ENCODE measurements around the gene DEFB123.
"Not testable (repeated sequence)": the region's sequence is repeated elsewhere in the genome, so short reads cannot be mapped to it uniquely, and the experiment has no call there.

Gene DEFB123

GRCh38 chr20:31440012-31440659 is at the start of gene DEFB123:
Gene DEFB123, plus strand, starts transcription at chr20:31440632. Its CDS starts 67 bp downstream, at chr20:31440699.
- no peak for DNase-seq
- Mint-ChIP-seq H3K9me3 (no peaks in the 10 kb centered on the region), H3K27me3 (peaks cover 16% of the 10 kb centered on the region), H3K4me1 (ENCODE audit: low read depth) (no peaks in the 10 kb centered on the region), H3K4me3 (no peak within 1 kb of the TSS), H3K36me3 (ENCODE audit: low read depth) (no peaks in the 10 kb centered on the region), H3K27ac (no peak within 1 kb of the TSS)

DNA sequence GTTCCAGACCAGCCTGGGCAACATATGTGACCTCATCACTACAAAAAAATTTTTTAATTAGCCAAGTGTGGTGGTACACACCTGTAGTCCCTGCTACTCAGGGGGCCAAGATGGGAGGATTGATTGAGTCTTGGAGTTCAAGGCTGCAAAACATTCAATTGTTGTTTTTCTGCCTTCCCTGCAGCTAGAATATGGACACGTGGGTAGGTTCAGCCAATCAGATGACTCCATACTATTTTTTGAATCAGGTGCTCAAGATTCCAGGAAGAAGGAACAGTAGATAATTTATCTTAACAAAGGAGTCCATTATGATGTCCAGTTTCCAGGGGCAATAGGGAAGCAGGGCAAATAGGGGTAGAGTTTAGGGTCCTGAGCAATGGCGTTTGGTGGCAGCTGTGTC is 47.6 kb upstream of the DEFB123 start:
- DNase-seq: no peak
- Mint-ChIP-seq H3K9me3 (no peaks in the 10 kb centered on the region), H3K4me1 (ENCODE audit: low read depth) (no peaks in the 10 kb centered on the region), H3K4me3 (no peak overlapping the region), H3K36me3 (ENCODE audit: low read depth) (no peaks in the 10 kb centered on the region), H3K27me3 (peaks cover 27% of the 10 kb centered on the region), H3K27ac (no peak overlapping the region)

DNA sequence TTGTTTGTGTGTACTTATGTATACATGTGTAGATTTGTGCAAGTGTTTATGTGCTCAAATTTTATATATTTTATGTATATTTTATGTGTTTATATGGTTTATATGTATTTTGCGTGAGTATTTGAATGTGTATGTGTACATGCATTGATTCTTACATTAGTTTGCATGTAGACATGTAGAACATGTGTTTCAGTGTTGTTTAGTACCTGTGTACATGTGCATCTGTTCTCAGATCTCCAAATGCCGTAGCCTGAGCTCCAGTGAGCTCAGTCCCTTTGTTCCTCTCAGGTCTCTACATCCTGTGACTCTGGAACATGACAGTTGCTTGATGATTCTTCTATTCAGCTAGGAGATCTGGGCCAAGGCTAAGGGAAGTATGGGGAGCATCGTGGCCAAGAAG is 45.5 kb upstream of the DEFB123 start:
- H3K36me3 Mint-ChIP-seq (ENCODE audit: low read depth): no peaks in the 10 kb centered on the region
- no peak overlapping the region for H3K4me3 Mint-ChIP-seq
- H3K27ac Mint-ChIP-seq: no peak overlapping the region
- no peak for DNase-seq
- no peaks in the 10 kb centered on the region for H3K9me3 Mint-ChIP-seq
- H3K4me1 Mint-ChIP-seq (ENCODE audit: low read depth): no peaks in the 10 kb centered on the region
- H3K27me3 Mint-ChIP-seq: peaks cover 11% of the 10 kb centered on the region

- no peak overlapping the region for H3K4me3 Mint-ChIP-seq
- H3K27me3 Mint-ChIP-seq: peaks cover 4% of the 10 kb centered on the region
- no peak for DNase-seq
Observed at GRCh38 chr20:31403886-31404285, 36.5 kb upstream of the DEFB123 start.

GRCh38 chr20:31406115-31406514 is 34.3 kb upstream of the DEFB123 start, which contains the start of gene DEFB121:
Gene DEFB121, minus strand, starts transcription at chr20:31406215. Its CDS starts 63 bp downstream, at chr20:31406152.
- Mint-ChIP-seq H3K27ac (no peak within 1 kb of the TSS), H3K27me3 (peaks cover 4% of the 10 kb centered on the region), H3K4me1 (ENCODE audit: low read depth) (no peaks in the 10 kb centered on the region), H3K9me3 (no peaks in the 10 kb centered on the region), H3K4me3 (no peak within 1 kb of the TSS), H3K36me3 (ENCODE audit: low read depth) (no peaks in the 10 kb centered on the region)
- no peak for DNase-seq

More at GRCh38 chr20:31403886-31404285, 36.5 kb upstream of the DEFB123 start:
- H3K36me3 Mint-ChIP-seq (ENCODE audit: low read depth): no peaks in the 10 kb centered on the region
- no peaks in the 10 kb centered on the region for H3K4me1 Mint-ChIP-seq (ENCODE audit: low read depth)
- no peak overlapping the region for H3K27ac Mint-ChIP-seq
- H3K9me3 Mint-ChIP-seq: no peaks in the 10 kb centered on the region

- no peaks in the 10 kb centered on the region for H3K36me3 Mint-ChIP-seq (ENCODE audit: low read depth)
- no peaks in the 10 kb centered on the region for H3K9me3 Mint-ChIP-seq
- H3K4me1 Mint-ChIP-seq (ENCODE audit: low read depth): no peaks in the 10 kb centered on the region
- H3K4me3 Mint-ChIP-seq: no peak overlapping the region
- DNase-seq: no peak
- H3K27ac Mint-ChIP-seq: no peak overlapping the region
- peaks cover 4% of the 10 kb centered on the region for H3K27me3 Mint-ChIP-seq
Observed at GRCh38 chr20:31410011-31410410, 30.4 kb upstream of the DEFB123 start.

DNA sequence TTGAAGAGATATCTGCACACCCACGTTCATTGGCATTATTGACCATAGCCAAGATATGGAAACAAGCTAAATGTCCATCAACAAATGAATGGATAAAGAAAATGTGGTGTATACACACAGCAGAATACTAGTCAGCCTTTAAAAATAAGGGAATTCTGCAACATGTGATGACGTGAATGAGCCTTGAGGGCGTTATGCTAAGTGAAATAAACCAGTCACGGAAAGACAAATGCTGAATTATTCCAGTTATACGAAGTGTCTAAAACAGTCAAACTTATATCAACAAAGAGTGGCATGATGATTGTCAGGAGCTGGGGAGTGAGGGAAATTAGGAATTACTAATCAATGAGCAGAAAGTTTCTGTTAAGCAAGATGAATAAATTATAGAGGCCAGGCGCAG is 26.1 kb upstream of the DEFB123 start:
- Mint-ChIP-seq H3K36me3 (ENCODE audit: low read depth) (no peaks in the 10 kb centered on the region), H3K4me3 (no peak overlapping the region), H3K27me3 (peaks cover 5% of the 10 kb centered on the region), H3K9me3 (no peaks in the 10 kb centered on the region), H3K27ac (no peak overlapping the region), H3K4me1 (ENCODE audit: low read depth) (no peaks in the 10 kb centered on the region)
- DNase-seq: no peak

GRCh38 chr20:31415653-31416052 is 24.8 kb upstream of the DEFB123 start:
- Mint-ChIP-seq H3K27me3 (peaks cover 8% of the 10 kb centered on the region), H3K27ac (no peak overlapping the region)
- DNase-seq: no peak

GRCh38 chr20:31418307-31418706 is 22.1 kb upstream of the DEFB123 start:
- no peaks in the 10 kb centered on the region for H3K36me3 Mint-ChIP-seq (ENCODE audit: low read depth)

More at GRCh38 chr20:31415653-31416052, 24.8 kb upstream of the DEFB123 start:
- H3K4me1 Mint-ChIP-seq (ENCODE audit: low read depth): no peaks in the 10 kb centered on the region
- H3K9me3 Mint-ChIP-seq: no peaks in the 10 kb centered on the region
- H3K36me3 Mint-ChIP-seq (ENCODE audit: low read depth): no peaks in the 10 kb centered on the region
- no peak overlapping the region for H3K4me3 Mint-ChIP-seq

DNA sequence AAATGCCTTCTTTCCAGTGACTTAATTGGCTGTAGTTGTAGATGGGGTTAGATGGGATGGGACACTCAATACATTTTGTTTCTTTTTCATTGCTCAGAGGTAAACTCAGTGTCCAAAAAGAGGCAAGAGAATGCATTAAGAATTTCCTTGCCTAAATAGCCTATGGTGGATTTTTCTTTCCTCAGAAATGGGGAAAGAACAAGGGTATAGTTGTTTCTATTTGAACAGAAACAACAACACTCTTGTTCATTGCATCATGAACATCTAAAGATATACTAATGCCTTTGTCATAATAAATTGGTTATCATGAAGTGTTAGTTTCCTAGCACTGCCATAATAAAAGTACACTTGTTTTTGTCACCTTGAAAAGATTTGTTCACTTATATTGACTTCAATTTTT is 14.6 kb upstream of the DEFB123 start:
- Mint-ChIP-seq H3K9me3 (no peaks in the 10 kb centered on the region), H3K27me3 (peaks cover 11% of the 10 kb centered on the region), H3K36me3 (ENCODE audit: low read depth) (no peaks in the 10 kb centered on the region), H3K4me1 (ENCODE audit: low read depth) (no peaks in the 10 kb centered on the region), H3K27ac (no peak overlapping the region), H3K4me3 (no peak overlapping the region)
- no peak for DNase-seq

More at GRCh38 chr20:31418307-31418706, 22.1 kb upstream of the DEFB123 start:
- H3K27me3 Mint-ChIP-seq: peaks cover 8% of the 10 kb centered on the region
- DNase-seq: no peak
- H3K4me3 Mint-ChIP-seq: no peak overlapping the region
- H3K4me1 Mint-ChIP-seq (ENCODE audit: low read depth): no peaks in the 10 kb centered on the region
- no peaks in the 10 kb centered on the region for H3K9me3 Mint-ChIP-seq
- no peak overlapping the region for H3K27ac Mint-ChIP-seq

- DNase-seq; H3K36me3 Mint-ChIP-seq (ENCODE audit: low read depth); H3K27ac Mint-ChIP-seq; H3K4me3 Mint-ChIP-seq; H3K4me1 Mint-ChIP-seq (ENCODE audit: low read depth); H3K9me3 Mint-ChIP-seq: not testable (repeated sequence)
- H3K27me3 Mint-ChIP-seq: peaks cover 17% of the 10 kb centered on the region
Observed at GRCh38 chr20:31426891-31427551, 13.4 kb upstream of the DEFB123 start.

DNA sequence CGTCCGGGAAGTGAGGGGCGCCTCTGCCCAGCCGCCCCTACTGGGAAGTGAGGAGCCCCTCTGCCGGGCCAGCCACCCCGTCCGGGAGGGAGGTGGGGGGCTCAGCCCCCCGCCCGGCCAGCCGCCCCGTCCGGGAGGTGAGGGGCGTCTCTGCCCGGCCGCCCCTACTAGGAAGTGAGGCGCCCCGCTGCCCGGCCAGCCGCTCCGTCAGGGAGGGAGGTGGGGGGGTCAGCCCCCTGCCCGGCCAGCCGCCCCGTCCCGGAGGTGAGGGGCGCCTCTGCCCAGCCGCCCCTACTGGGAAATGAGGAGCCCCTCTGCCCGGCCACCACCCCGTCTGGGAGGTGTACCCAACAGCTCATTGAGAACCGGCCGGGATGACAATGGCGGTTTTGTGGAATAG is 12.9 kb upstream of the DEFB123 start:
- not testable (repeated sequence) for DNase-seq; H3K4me1 Mint-ChIP-seq (ENCODE audit: low read depth); H3K9me3 Mint-ChIP-seq; H3K27ac Mint-ChIP-seq; H3K36me3 Mint-ChIP-seq (ENCODE audit: low read depth); H3K4me3 Mint-ChIP-seq
- peaks cover 19% of the 10 kb centered on the region for H3K27me3 Mint-ChIP-seq

- DNase-seq: no peak
- no peak overlapping the region for H3K4me3 Mint-ChIP-seq
Observed at GRCh38 chr20:31430568-31431115, 9.8 kb upstream of the DEFB123 start.

DNA sequence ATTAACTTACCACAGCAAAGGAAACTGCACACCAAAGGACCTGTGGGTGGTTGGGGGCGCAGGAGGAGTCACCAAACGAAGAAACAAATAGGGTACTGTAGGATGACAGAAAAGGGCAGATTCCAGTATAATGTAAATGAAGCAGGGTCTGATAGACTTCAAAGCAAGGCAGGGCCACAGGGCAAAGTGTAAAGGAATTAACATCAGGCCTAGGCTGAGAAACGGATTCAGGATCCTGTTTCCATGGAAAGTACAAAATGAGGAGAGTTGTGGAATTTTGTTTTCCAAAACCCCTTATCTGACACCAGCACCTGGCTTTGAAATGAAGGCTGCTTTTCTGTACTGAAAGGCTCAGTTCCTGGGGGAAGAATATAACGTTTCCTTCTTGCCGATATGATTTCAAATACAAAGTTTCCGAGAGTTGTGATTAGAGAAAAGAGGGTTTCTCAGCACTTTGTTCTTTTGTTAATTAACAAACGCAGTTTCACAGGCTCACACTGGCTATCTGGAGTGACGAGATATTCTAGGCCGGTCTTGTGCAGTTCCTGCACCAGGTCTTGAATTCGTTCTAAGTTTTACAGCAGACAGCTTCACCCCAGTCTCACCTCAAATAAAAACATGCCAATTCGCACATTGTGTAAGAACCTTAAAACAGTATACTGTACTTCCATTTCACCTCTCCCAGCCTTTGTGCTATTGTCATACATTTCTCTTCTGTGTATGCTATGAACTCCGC is 5.8 kb downstream of the DEFB123 start:
- no peak for DNase-seq
- H3K4me3 Mint-ChIP-seq: no peak overlapping the region
- H3K9me3 Mint-ChIP-seq: no peaks in the 10 kb centered on the region
- no peak overlapping the region for H3K27ac Mint-ChIP-seq
- no peaks in the 10 kb centered on the region for H3K36me3 Mint-ChIP-seq (ENCODE audit: low read depth)
- H3K4me1 Mint-ChIP-seq (ENCODE audit: low read depth): no peaks in the 10 kb centered on the region
- H3K27me3 Mint-ChIP-seq: peaks cover 9% of the 10 kb centered on the region

More at GRCh38 chr20:31430568-31431115, 9.8 kb upstream of the DEFB123 start:
- Mint-ChIP-seq H3K9me3 (no peaks in the 10 kb centered on the region), H3K27ac (no peak overlapping the region), H3K27me3 (peaks cover 26% of the 10 kb centered on the region), H3K4me1 (ENCODE audit: low read depth) (no peaks in the 10 kb centered on the region), H3K36me3 (ENCODE audit: low read depth) (no peaks in the 10 kb centered on the region)
